IMR-90 (cell line): ENCODE measurements around the gene CRYGN. TPM values are rescaled to one million over a fixed set of nuclear protein-coding genes. Genes with fewer than 3 reads are reported as not detected.

Experiments used
- ATAC-seq: fragments of 200-7000 bp; cut with Tn5 transposase; 2 replicates; pipeline ENCODE4 v1.9.1; 2020; ENCODE audit warnings: low read depth, mild to moderate bottlenecking, moderate library complexity
- BruUV-seq: library from RNA; stranded (reverse); fragments of 400-500 nt; replicated peaks from 2 replicates; lab custom pipeline; 2021; lab: Mats Ljungman, UMichigan
- CTCF ChIA-PET: fragments of 300-600 bp; formaldehyde crosslinking; extraction: SDS; loops from one replicate; lab custom pipeline; 2021; ENCODE audit warnings: antibody characterized with exemption; lab: Yijun Ruan, JAX
- POLR2A ChIA-PET: fragments of 300-600 bp; sonication (Branson Sonifier 250); formaldehyde crosslinking; loops from one replicate; lab custom pipeline; 2022; ENCODE audit warnings: antibody characterized with exemption; ENCODE audit not compliant: unreplicated experiment; lab: Charles Lee
- DNase-seq: peaks from one replicate; pipeline ENCODE4 v3.0.0; 2013
- H2AFZ ChIP-seq: replicated peaks from 2 replicates; pipeline ENCODE3; 2013; ENCODE audit warnings: low read length, mild to moderate bottlenecking; ENCODE audit not compliant: poor library complexity
- H2AK5ac ChIP-seq: 2 replicates; pipeline ENCODE4 v1.6.1; 2013; ENCODE audit warnings: low read depth, low read length, inconsistent platforms
- H2AK9ac ChIP-seq: replicated peaks from 2 replicates; pipeline ENCODE3; 2013; ENCODE audit warnings: mild to moderate bottlenecking, low read depth, low read length, moderate library complexity; ENCODE audit not compliant: poor library complexity
- H2BK120ac ChIP-seq: 2 replicates; pipeline ENCODE4 v1.6.1; 2013; ENCODE audit warnings: low read depth, low read length, inconsistent platforms
- H2BK15ac ChIP-seq: 3 replicates; pipeline ENCODE4 v1.6.1; 2013; ENCODE audit warnings: low read depth, low read length, inconsistent platforms
- H2BK20ac ChIP-seq: 2 replicates; pipeline ENCODE4 v1.6.1; 2013; ENCODE audit warnings: low read depth, mild to moderate bottlenecking, inconsistent platforms, low read length, moderate library complexity
- H2BK5ac ChIP-seq: 2 replicates; pipeline ENCODE4 v1.6.1; 2013; ENCODE audit warnings: mild to moderate bottlenecking, low read depth, low read length, inconsistent platforms; ENCODE audit not compliant: poor library complexity, severe bottlenecking
- H3K14ac ChIP-seq: replicated peaks from 2 replicates; pipeline ENCODE4 v1.6.1; 2013; ENCODE audit warnings: low read depth, low read length, inconsistent platforms
- H3K18ac ChIP-seq: 2 replicates; pipeline ENCODE4 v1.6.1; 2013; ENCODE audit warnings: low read depth, low read length, control low read depth
- H3K23ac ChIP-seq: 2 replicates; pipeline ENCODE4 v1.6.1; 2013; ENCODE audit warnings: low read depth, low read length, inconsistent platforms
- H3K27ac ChIP-seq: 2 replicates; pipeline ENCODE4 v1.5.1; 2013; ENCODE audit warnings: mild to moderate bottlenecking, control low read depth, low read length; ENCODE audit not compliant: insufficient read depth
- H3K27me3 ChIP-seq: 2 replicates; pipeline ENCODE4 v1.6.1; 2013; ENCODE audit warnings: low read length; ENCODE audit not compliant: control insufficient read depth, insufficient read depth
- H3K36me3 ChIP-seq: 2 replicates; pipeline ENCODE4 v1.6.1; 2013; ENCODE audit warnings: low read length, mixed read lengths; ENCODE audit not compliant: control insufficient read depth, insufficient read depth
- H3K4ac ChIP-seq: 2 replicates; pipeline ENCODE4 v1.6.1; 2013; ENCODE audit warnings: low read depth, low read length, inconsistent platforms
- H3K4me1 ChIP-seq: 2 replicates; pipeline ENCODE4 v1.6.1; 2013; ENCODE audit warnings: low read length, mixed read lengths; ENCODE audit not compliant: control insufficient read depth, insufficient read depth
- H3K4me2 ChIP-seq: 2 replicates; pipeline ENCODE4 v1.6.1; 2013; ENCODE audit warnings: low read depth, mild to moderate bottlenecking, control low read depth, low read length, moderate library complexity
- H3K4me3 ChIP-seq: 2 replicates; pipeline ENCODE4 v1.5.1; 2013; ENCODE audit warnings: low read depth, mild to moderate bottlenecking, control low read depth, low read length, moderate library complexity; ENCODE audit not compliant: insufficient read depth
- H3K56ac ChIP-seq: 2 replicates; pipeline ENCODE4 v1.6.1; 2013; ENCODE audit warnings: low read length, inconsistent platforms; ENCODE audit not compliant: insufficient read depth; ENCODE audit errors: extremely low read depth
- H3K79me1 ChIP-seq, 2 experiments: 2 replicates each; pipeline ENCODE4 v1.6.1; 2013; ENCODE audit warnings: low read length in 2 of 2, inconsistent platforms in 1 of 2, low read depth in 1 of 2
- H3K9ac ChIP-seq: 2 replicates; pipeline ENCODE4 v1.6.1; 2013; ENCODE audit warnings: low read depth, low read length, control low read depth
- H3K9me1 ChIP-seq: 2 replicates; pipeline ENCODE4 v1.6.1; 2013; ENCODE audit warnings: low read length, inconsistent platforms; ENCODE audit not compliant: insufficient read depth
- H3K9me3 ChIP-seq: 2 replicates; pipeline ENCODE4 v1.6.1; 2013; ENCODE audit warnings: low read length; ENCODE audit not compliant: control insufficient read depth, insufficient read depth
- H4K20me1 ChIP-seq: 2 replicates; pipeline ENCODE4 v1.6.1; 2013; ENCODE audit warnings: low read length, inconsistent platforms; ENCODE audit not compliant: insufficient read depth
- H4K5ac ChIP-seq: 2 replicates; pipeline ENCODE4 v1.6.1; 2013; ENCODE audit warnings: mild to moderate bottlenecking, low read depth, low read length, control low read depth
- H4K8ac ChIP-seq, 2 experiments: 2 replicates each; pipeline ENCODE4 v1.6.1; 2013; ENCODE audit warnings: low read depth in 2 of 2, low read length in 2 of 2, control low read depth in 1 of 2, inconsistent platforms in 1 of 2
- H4K91ac ChIP-seq: 2 replicates; pipeline ENCODE4 v1.6.1; 2013; ENCODE audit warnings: low read depth, low read length, inconsistent platforms; ENCODE audit not compliant: insufficient read depth
- CEBPB ChIP-seq: IDR thresholded peaks from 2 replicates; pipeline ENCODE4 v1.6.1; 2012; ENCODE audit warnings: low read depth, low read length, improper control_type of control experiment
- CHD1 ChIP-seq: IDR thresholded peaks from 2 replicates; pipeline ENCODE4 v1.6.1; 2012; ENCODE audit warnings: low read depth, low read length, improper control_type of control experiment
- ELK1 ChIP-seq: fragments of 150-350 bp; IDR thresholded peaks from 2 replicates; pipeline ENCODE4 v1.6.1; 2016; ENCODE audit warnings: low read depth, mild to moderate bottlenecking, low read length, moderate library complexity, borderline replicate concordance
- MAFK ChIP-seq: IDR thresholded peaks from 2 replicates; pipeline ENCODE4 v1.6.1; 2012; ENCODE audit warnings: low read depth, low read length, improper control_type of control experiment
- MAZ ChIP-seq: IDR thresholded peaks from 2 replicates; pipeline ENCODE4 v1.6.1; 2012; ENCODE audit warnings: low read depth, mild to moderate bottlenecking, low read length, improper control_type of control experiment, moderate library complexity, borderline replicate concordance
- MXI1 ChIP-seq: IDR thresholded peaks from 2 replicates; pipeline ENCODE4 v1.6.1; 2012; ENCODE audit warnings: low read depth, mild to moderate bottlenecking, low read length, moderate library complexity, borderline replicate concordance
- NFE2L2 ChIP-seq: fragments of 150-350 bp; IDR thresholded peaks from 2 replicates; pipeline ENCODE4 v1.6.1; 2016; ENCODE audit warnings: low read depth, mild to moderate bottlenecking, low read length
- POLR2A ChIP-seq: IDR thresholded peaks from 2 replicates; pipeline ENCODE4 v1.6.1; 2012; ENCODE audit warnings: mild to moderate bottlenecking, low read depth, low read length
- RCOR1 ChIP-seq: IDR thresholded peaks from 2 replicates; pipeline ENCODE4 v1.6.1; 2012; ENCODE audit warnings: mild to moderate bottlenecking, low read length, improper control_type of control experiment; ENCODE audit not compliant: insufficient replicate concordance
- RFX5 ChIP-seq: IDR thresholded peaks from 2 replicates; pipeline ENCODE4 v1.8.0; 2012; ENCODE audit warnings: low read depth, mild to moderate bottlenecking, low read length, moderate library complexity
- WGBS, 2 experiments: methylation state at CpG; one replicate each; pipeline versions ENCODE4 v1.1.5 to v1.1.7; 2013; ENCODE audit warnings: missing lambda C conversion rate in 2 of 2; ENCODE audit not compliant: insufficient read length in 1 of 2; ENCODE audit errors: extremely low coverage in 2 of 2; 5-methylcytosine and 5-hydroxymethylcytosine counted together
- dilution Hi-C: fragments of 300-500 bp; cut with HindIII; formaldehyde crosslinking; loops from one replicate; pipeline ENCODE4 v1.14.3; 2018; ENCODE audit warnings: low sequenced_read_pairs; ENCODE audit not compliant: unreplicated experiment
- in situ Hi-C: fragments of 300-500 bp; cut with MboI; formaldehyde crosslinking; loops from 3 replicates; pipeline ENCODE4 v1.14.3; 2019; ENCODE audit warnings: low sequenced_read_pairs, inconsistent platforms, mixed read lengths
- intact Hi-C: fragments of 100-400 bp; cut with micrococcal nuclease; formaldehyde crosslinking; loops from 2 replicates; pipeline ENCODE4 v1.10.0; 2022
- polyA plus RNA-seq, 3 experiments: library from polyadenylated mRNA; depleted of rRNA; stranded (reverse); fragments of >200 nt; gene quantifications; 2 replicates each; pipeline ENCODE4 v1.2.3, GENCODE V29; 2012; ENCODE audit warnings: low replicate concordance in 1 of 3
- total RNA-seq: library from RNA; depleted of rRNA; stranded (reverse); fragments of >200 nt; gene quantifications from 2 replicates; pipeline ENCODE4 v1.2.3, GENCODE V29; 2012
- TF ChIP-seq, protein P1 (sequence below): fragments of 150-350 bp; IDR thresholded peaks from 2 replicates; pipeline ENCODE4 v1.6.1; 2017; ENCODE audit warnings: mild to moderate bottlenecking, antibody characterized with exemption, low read length, low read depth

The CRYGN gene
- total and polyA plus RNA-seq, 2 of the 4 experiments (the other 2 are of a cell fraction), result not detected

DNA sequence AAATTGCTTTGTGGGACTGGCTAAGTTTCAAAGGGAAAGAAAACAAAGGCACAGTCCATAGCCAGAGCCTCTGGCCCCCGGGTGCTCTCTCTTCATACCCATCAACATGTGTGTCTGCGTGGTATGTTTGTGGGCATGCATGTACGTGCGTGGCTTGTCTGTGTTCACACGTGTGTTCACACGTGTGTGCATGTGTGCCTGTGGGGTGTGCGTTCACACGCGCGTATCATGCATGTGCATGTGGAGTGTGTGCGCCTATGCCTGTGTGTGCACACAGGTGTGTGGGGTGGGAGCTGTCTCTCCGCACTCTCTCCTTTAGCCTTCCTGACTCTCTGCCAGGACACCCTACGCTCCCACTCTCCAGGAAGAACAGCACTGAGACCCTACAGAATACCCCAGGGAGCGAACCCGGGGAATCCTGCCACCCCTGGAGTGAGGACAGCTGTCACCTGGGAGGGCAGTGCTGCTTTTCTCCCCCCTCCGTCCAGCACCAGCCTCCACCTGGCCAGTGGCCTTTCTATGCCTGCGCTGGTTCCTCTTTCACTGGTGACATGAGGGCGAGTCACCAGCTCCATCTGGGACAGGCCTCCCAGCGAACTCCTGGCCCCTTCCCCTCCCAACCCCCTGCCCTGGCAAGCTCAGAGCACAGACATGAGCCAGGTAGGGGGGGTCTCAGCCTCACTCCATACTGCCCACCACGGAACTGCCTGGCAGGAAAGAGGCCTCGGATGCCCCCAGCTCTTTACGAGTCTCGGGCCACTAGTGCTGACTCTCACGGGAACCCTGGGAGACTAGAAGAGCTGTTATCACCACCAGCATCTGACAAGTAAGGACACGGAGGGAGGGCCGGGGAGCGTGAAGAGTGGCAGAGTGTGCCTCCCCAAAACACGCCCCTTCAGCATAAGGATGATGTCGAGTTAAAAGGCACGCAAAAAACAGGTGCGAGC lies 46.6 kb downstream of the CRYGN start:
- DNase-seq, result no peak
- H3K4me1 ChIP-seq, result no peaks in the 10 kb centered on the region

More for the DNA sequence above, 46.6 kb downstream of the CRYGN start:
- no peak overlapping the region for H2BK5ac ChIP-seq
- H4K20me1 ChIP-seq, result no peaks in the 10 kb centered on the region
- H4K91ac ChIP-seq, result no peak overlapping the region
- no peak overlapping the region for H2BK120ac ChIP-seq
- TF ChIP-seq RCOR1, result no peak
- no peak for TF ChIP-seq NFE2L2
- no peak for TF ChIP-seq RFX5
- TF ChIP-seq CEBPB, result no peak
- TF ChIP-seq MAZ, result no peak
- no peak for TF ChIP-seq POLR2A
- TF ChIP-seq MXI1, result no peak
- TF ChIP-seq, protein P1, sequence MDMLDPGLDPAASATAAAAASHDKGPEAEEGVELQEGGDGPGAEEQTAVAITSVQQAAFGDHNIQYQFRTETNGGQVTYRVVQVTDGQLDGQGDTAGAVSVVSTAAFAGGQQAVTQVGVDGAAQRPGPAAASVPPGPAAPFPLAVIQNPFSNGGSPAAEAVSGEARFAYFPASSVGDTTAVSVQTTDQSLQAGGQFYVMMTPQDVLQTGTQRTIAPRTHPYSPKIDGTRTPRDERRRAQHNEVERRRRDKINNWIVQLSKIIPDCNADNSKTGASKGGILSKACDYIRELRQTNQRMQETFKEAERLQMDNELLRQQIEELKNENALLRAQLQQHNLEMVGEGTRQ, result no peak
- no peak for TF ChIP-seq MAFK
- no peak for TF ChIP-seq ELK1
- no peak for TF ChIP-seq CHD1
- ChIA-PET CTCF (no interaction called here), POLR2A (no interaction called here)
- 76% methylated on average over 9 of the region's 31 CpGs; no CpG with 5 or more reads in 1 of the 2 experiments for WGBS, 2 experiments
- H2AK9ac ChIP-seq, result no peak overlapping the region
- no TSS peak for BruUV-seq
- no peak overlapping the region for H3K9ac ChIP-seq
- no peak overlapping the region for H3K4me2 ChIP-seq
- no peak overlapping the region for H4K8ac ChIP-seq
- H3K23ac ChIP-seq, result no peak overlapping the region
- H4K5ac ChIP-seq, result no peak overlapping the region
- no peaks in the 10 kb centered on the region for H3K9me1 ChIP-seq
- H2AFZ ChIP-seq, result peak overlapping the region; percentile 63
- ATAC-seq, result no peak; the same call in 1 of the 2 replicates
- H3K4ac ChIP-seq, result no peak overlapping the region
- H3K36me3 ChIP-seq, result no peaks in the 10 kb centered on the region
- H3K14ac ChIP-seq, result no peak overlapping the region
- no peak overlapping the region for H3K27ac ChIP-seq
- no peak overlapping the region for H3K56ac ChIP-seq
- no peak overlapping the region for H2AK5ac ChIP-seq
- H3K9me3 ChIP-seq, result no peaks in the 10 kb centered on the region
- in situ Hi-C loops (no loop called here), dilution Hi-C loops (no loop called here), intact Hi-C loops (no loop called here)
- H3K4me3 ChIP-seq, result no peak overlapping the region
- no peak overlapping the region for H2BK15ac ChIP-seq
- H3K79me1 ChIP-seq, result no peaks in the 10 kb centered on the region
- H3K18ac ChIP-seq, result no peak overlapping the region
- no peak overlapping the region for H2BK20ac ChIP-seq
- H3K27me3 ChIP-seq, result peaks cover 26% of the 10 kb centered on the region
